HepG2 (cell line): ENCODE results near the gene PMFBP1. TPM values are rescaled to one million over a fixed set of nuclear protein-coding genes. Genes with fewer than 3 reads are reported as not detected.

Source experiments
- ATF7 ChIP-seq, 2 experiments: fragments of 450-650 bp in 1 of 2; sonication (generic) in 1 of 2; formaldehyde crosslinking in 1 of 2; IDR thresholded peaks; 2 replicates each; pipeline versions ENCODE4 v1.4.0 to v1.6.1; 2016 to 2020; ENCODE audit warnings: antibody characterized with exemption in 1 of 2, mild to moderate bottlenecking in 1 of 2, missing genetic modification reagents in 1 of 2
- FOXC1 ChIP-seq: sonication (generic); formaldehyde crosslinking; IDR thresholded peaks from 2 replicates; pipeline ENCODE4 v1.8.0; 2022; ENCODE audit warnings: mild to moderate bottlenecking, missing genetic modification reagents, borderline replicate concordance
- HNRNPLL ChIP-seq: fragments of 200-400 bp; formaldehyde crosslinking; IDR thresholded peaks from 2 replicates; pipeline ENCODE4 v1.6.1; 2017; ENCODE audit warnings: mild to moderate bottlenecking, low read depth, low read length; ENCODE audit not compliant: poor library complexity, severe bottlenecking
- NFE2L1 ChIP-seq: sonication (generic); formaldehyde crosslinking; IDR thresholded peaks from 2 replicates; pipeline ENCODE4 v1.4.0; 2020; ENCODE audit warnings: missing genetic modification reagents, mild to moderate bottlenecking, borderline replicate concordance
- NFKB2 ChIP-seq: sonication (generic); formaldehyde crosslinking; IDR thresholded peaks from 2 replicates; pipeline ENCODE4 v1.4.0; 2020; ENCODE audit warnings: missing genetic modification reagents, borderline replicate concordance
- NR2C2 ChIP-seq: sonication (generic); formaldehyde crosslinking; IDR thresholded peaks from 2 replicates; pipeline ENCODE4 v1.4.0; 2020; ENCODE audit warnings: missing genetic modification reagents, mild to moderate bottlenecking, moderate library complexity, borderline replicate concordance
- PRMT3 ChIP-seq: sonication (generic); formaldehyde crosslinking; IDR thresholded peaks from 2 replicates; pipeline ENCODE4 v1.8.1; 2022; ENCODE audit warnings: low read depth, mild to moderate bottlenecking, moderate library complexity, missing genetic modification reagents, borderline replicate concordance
- SRY ChIP-seq: sonication (generic); formaldehyde crosslinking; IDR thresholded peaks from 2 replicates; pipeline ENCODE4 v1.8.0; 2022; ENCODE audit warnings: mild to moderate bottlenecking, missing genetic modification reagents
- SYNCRIP ChIP-seq: fragments of 200-400 bp; formaldehyde crosslinking; IDR thresholded peaks from 2 replicates; pipeline ENCODE4 v1.6.1; 2018; ENCODE audit warnings: mild to moderate bottlenecking, low read depth, low read length; ENCODE audit not compliant: insufficient read depth
- U2AF2 ChIP-seq: fragments of 200-400 bp; formaldehyde crosslinking; IDR thresholded peaks from 2 replicates; pipeline ENCODE4 v1.6.1; 2017; ENCODE audit warnings: low read depth, mild to moderate bottlenecking, low read length
- polyA plus RNA-seq, 8 experiments: library from polyadenylated mRNA; depleted of rRNA in 3 of 8; stranded (reverse) in 7 of 8; unstranded in 1 of 8; fragments of >200 nt; fragmentation: Illumina TruSeq in 4 of 8; extraction: Trizol in 4 of 8; gene quantifications; 2 replicates each; pipeline versions ENCODE4 v1.2.1 to v1.2.3, GENCODE V29; 2011 to 2016; ENCODE audit warnings: low read depth in 4 of 8, missing spikeins in 1 of 8, mixed read lengths in 1 of 8; ENCODE audit not compliant: insufficient read depth in 1 of 8
- total RNA-seq, 5 experiments: library from RNA; depleted of rRNA; stranded (reverse); fragments of >200 nt; fragmentation: Illumina TruSeq; extraction: Trizol; gene quantifications; 2 replicates each; pipeline ENCODE4 v1.2.3, GENCODE V29; 2016; ENCODE audit warnings: low read depth in 1 of 5
- TF ChIP-seq, protein P1 (sequence below): sonication (generic); formaldehyde crosslinking; IDR thresholded peaks from 2 replicates; pipeline ENCODE4 v1.5.0; 2020; ENCODE audit warnings: mild to moderate bottlenecking, missing genetic modification reagents
- TF ChIP-seq, protein P2 (sequence below): sonication (generic); formaldehyde crosslinking; IDR thresholded peaks from 2 replicates; pipeline ENCODE4 v1.4.0; 2020; ENCODE audit warnings: missing genetic modification reagents, borderline replicate concordance
- TF ChIP-seq, protein P3 (sequence below): sonication (generic); formaldehyde crosslinking; IDR thresholded peaks from 2 replicates; pipeline ENCODE4 v1.5.0; 2020; ENCODE audit warnings: missing genetic modification reagents
- TF ChIP-seq, protein P4 (sequence below): sonication (generic); formaldehyde crosslinking; IDR thresholded peaks from 2 replicates; pipeline ENCODE4 v1.5.1; 2020; ENCODE audit warnings: missing genetic modification reagents, mild to moderate bottlenecking, borderline replicate concordance
- TF ChIP-seq, protein P5 (sequence below): sonication (generic); formaldehyde crosslinking; IDR thresholded peaks from 2 replicates; pipeline ENCODE4 v1.9.0; 2021; ENCODE audit warnings: missing genetic modification reagents, mild to moderate bottlenecking, borderline replicate concordance
- TF ChIP-seq, protein P6 (sequence below): sonication (generic); formaldehyde crosslinking; IDR thresholded peaks from 2 replicates; pipeline ENCODE4 v1.8.0; 2022; ENCODE audit warnings: mild to moderate bottlenecking, missing genetic modification reagents; ENCODE audit not compliant: insufficient replicate concordance

Gene PMFBP1
- total and polyA plus RNA-seq, 2 of the 13 experiments (the other 11 are each of a cell fraction or from before 2014, with no cell fraction given), result 1.9 to 3.8 TPM

DNA sequence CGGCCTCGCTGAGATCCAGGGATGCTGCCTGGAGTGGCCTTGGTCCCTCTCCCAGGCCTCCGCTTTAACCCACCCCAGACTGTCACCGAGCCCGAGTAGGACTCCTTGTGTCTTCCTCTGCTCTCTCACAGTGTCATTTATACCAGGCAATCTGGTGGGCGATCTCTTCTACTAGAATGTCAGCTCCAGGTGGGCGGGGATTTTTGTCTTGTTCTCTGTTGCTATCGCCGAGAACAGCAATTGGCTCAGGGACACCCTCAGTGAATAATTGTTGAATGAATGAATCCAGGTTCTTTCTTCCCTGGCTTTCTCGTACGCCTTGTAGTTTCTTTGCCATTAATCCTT is 77.7 kb downstream of the PMFBP1 start (continued):
- TF ChIP-seq ATF7 (IDR thresholded peaks at IDR 0.05), result no peak
- TF ChIP-seq ATF7 (CRISPR knock-in tag; IDR thresholded peaks at IDR 0.05), result no peak
- TF ChIP-seq U2AF2, result no peak
- no peak for TF ChIP-seq NFE2L1 (CRISPR knock-in tag)
- TF ChIP-seq, protein P1, sequence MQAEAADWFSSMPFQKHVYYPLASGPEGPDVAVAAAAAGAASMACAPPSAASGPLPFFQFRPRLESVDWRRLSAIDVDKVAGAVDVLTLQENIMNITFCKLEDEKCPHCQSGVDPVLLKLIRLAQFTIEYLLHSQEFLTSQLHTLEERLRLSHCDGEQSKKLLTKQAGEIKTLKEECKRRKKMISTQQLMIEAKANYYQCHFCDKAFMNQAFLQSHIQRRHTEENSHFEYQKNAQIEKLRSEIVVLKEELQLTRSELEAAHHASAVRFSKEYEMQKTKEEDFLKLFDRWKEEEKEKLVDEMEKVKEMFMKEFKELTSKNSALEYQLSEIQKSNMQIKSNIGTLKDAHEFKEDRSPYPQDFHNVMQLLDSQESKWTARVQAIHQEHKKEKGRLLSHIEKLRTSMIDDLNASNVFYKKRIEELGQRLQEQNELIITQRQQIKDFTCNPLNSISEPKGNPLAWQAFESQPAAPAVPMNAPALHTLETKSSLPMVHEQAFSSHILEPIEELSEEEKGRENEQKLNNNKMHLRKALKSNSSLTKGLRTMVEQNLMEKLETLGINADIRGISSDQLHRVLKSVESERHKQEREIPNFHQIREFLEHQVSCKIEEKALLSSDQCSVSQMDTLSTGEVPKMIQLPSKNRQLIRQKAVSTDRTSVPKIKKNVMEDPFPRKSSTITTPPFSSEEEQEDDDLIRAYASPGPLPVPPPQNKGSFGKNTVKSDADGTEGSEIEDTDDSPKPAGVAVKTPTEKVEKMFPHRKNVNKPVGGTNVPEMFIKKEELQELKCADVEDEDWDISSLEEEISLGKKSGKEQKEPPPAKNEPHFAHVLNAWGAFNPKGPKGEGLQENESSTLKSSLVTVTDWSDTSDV (CRISPR knock-in tag), result no peak
- TF ChIP-seq SRY (CRISPR knock-in tag), result peak; percentile 3; the same call in 1 of the 2 replicates
- TF ChIP-seq, protein P2, sequence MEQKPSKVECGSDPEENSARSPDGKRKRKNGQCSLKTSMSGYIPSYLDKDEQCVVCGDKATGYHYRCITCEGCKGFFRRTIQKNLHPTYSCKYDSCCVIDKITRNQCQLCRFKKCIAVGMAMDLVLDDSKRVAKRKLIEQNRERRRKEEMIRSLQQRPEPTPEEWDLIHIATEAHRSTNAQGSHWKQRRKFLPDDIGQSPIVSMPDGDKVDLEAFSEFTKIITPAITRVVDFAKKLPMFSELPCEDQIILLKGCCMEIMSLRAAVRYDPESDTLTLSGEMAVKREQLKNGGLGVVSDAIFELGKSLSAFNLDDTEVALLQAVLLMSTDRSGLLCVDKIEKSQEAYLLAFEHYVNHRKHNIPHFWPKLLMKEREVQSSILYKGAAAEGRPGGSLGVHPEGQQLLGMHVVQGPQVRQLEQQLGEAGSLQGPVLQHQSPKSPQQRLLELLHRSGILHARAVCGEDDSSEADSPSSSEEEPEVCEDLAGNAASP (CRISPR knock-in tag), result no peak
- no peak for TF ChIP-seq NR2C2 (CRISPR knock-in tag)
- TF ChIP-seq, protein P3, sequence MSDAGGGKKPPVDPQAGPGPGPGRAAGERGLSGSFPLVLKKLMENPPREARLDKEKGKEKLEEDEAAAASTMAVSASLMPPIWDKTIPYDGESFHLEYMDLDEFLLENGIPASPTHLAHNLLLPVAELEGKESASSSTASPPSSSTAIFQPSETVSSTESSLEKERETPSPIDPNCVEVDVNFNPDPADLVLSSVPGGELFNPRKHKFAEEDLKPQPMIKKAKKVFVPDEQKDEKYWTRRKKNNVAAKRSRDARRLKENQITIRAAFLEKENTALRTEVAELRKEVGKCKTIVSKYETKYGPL (CRISPR knock-in tag), result no peak
- TF ChIP-seq, protein P4, sequence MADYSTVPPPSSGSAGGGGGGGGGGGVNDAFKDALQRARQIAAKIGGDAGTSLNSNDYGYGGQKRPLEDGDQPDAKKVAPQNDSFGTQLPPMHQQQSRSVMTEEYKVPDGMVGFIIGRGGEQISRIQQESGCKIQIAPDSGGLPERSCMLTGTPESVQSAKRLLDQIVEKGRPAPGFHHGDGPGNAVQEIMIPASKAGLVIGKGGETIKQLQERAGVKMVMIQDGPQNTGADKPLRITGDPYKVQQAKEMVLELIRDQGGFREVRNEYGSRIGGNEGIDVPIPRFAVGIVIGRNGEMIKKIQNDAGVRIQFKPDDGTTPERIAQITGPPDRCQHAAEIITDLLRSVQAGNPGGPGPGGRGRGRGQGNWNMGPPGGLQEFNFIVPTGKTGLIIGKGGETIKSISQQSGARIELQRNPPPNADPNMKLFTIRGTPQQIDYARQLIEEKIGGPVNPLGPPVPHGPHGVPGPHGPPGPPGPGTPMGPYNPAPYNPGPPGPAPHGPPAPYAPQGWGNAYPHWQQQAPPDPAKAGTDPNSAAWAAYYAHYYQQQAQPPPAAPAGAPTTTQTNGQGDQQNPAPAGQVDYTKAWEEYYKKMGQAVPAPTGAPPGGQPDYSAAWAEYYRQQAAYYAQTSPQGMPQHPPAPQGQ (CRISPR knock-in tag), result no peak
- TF ChIP-seq NFKB2, result no peak
- TF ChIP-seq PRMT3, result no peak
- TF ChIP-seq, protein P5, sequence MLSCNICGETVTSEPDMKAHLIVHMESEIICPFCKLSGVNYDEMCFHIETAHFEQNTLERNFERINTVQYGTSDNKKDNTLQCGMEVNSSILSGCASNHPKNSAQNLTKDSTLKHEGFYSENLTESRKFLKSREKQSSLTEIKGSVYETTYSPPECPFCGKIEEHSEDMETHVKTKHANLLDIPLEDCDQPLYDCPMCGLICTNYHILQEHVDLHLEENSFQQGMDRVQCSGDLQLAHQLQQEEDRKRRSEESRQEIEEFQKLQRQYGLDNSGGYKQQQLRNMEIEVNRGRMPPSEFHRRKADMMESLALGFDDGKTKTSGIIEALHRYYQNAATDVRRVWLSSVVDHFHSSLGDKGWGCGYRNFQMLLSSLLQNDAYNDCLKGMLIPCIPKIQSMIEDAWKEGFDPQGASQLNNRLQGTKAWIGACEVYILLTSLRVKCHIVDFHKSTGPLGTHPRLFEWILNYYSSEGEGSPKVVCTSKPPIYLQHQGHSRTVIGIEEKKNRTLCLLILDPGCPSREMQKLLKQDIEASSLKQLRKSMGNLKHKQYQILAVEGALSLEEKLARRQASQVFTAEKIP (CRISPR knock-in tag), result no peak
- peak; percentile 14 for TF ChIP-seq HNRNPLL
- TF ChIP-seq, protein P6, sequence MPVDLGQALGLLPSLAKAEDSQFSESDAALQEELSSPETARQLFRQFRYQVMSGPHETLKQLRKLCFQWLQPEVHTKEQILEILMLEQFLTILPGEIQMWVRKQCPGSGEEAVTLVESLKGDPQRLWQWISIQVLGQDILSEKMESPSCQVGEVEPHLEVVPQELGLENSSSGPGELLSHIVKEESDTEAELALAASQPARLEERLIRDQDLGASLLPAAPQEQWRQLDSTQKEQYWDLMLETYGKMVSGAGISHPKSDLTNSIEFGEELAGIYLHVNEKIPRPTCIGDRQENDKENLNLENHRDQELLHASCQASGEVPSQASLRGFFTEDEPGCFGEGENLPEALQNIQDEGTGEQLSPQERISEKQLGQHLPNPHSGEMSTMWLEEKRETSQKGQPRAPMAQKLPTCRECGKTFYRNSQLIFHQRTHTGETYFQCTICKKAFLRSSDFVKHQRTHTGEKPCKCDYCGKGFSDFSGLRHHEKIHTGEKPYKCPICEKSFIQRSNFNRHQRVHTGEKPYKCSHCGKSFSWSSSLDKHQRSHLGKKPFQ, result no peak
- TF ChIP-seq FOXC1 (CRISPR knock-in tag), result no peak
- TF ChIP-seq SYNCRIP, result no peak
